GM19035 (cell line): ENCODE results near the gene ADAM10.

Source experiments
- ATAC-seq: cut with Tn5 transposase; IDR thresholded peaks from one replicate; pipeline ENCODE4 v1.9.1; 2021; ENCODE audit not compliant: unreplicated experiment

ADAM10 gene

DNA sequence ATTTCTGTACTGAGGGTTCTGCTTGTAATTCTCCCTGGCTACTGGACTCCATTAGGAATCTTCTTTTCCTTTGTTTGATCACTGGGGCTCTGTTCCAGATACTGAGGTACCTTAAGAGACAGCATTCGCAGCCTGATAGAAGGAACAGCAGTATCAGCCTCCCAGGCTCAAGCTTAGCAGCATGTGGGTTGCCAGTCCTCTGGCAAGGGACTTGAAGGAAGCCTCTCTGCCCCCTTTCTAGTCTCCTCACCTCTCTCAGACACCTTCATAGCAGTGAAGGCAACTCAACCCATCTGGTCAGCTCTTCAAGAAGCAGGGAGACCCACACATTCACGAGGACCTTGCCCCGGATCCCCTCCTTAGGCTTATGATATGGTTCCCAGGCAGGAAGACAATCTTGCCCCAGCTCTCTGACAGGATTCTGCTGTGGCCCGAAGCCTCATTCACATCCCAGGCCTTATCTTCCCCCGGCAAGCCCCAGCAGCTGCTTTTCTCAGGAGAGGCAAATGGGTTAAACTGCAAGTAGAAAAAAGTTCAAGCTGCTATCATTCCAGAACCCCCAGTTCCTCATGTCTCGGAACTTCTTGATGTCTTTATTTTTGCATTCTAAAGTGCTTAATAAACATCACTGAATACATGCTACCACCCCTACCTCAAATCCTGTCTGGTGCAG is 164.6 kb downstream of the ADAM10 start:
- no peak for ATAC-seq

DNA sequence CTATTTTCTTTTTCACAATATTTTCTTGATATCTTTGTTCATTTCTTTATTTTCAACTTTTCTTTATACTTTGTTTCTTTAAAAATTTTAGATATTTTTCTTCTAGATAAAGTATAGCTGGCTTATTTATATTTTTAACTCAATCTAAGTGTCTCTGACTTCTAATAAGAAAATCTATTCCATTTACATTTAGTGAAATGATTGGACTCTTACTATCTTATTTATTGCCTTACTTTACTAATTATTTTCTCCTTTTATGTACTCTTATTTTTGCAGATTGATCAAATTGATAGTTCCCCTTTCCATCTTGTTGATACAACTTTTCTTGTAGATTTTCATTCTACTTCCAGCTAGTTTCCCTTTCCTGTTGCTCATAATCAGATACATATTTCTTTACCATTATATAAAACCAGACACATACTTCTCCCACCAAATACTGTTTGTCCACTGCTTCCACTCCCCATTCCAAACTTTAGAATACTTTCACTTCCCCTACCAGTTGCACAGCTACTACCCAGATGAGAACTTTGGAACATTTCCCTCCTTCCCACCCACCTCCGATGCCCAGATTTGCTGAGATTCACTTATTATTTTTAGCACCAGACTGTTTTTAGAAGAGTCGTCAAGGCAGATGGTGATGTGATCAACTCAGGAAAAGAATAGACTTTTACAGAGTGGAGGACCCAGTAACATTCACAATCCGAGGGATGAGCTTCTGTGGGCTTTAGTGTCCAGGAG is 166.2 kb downstream of the ADAM10 start:
- no peak for ATAC-seq

DNA sequence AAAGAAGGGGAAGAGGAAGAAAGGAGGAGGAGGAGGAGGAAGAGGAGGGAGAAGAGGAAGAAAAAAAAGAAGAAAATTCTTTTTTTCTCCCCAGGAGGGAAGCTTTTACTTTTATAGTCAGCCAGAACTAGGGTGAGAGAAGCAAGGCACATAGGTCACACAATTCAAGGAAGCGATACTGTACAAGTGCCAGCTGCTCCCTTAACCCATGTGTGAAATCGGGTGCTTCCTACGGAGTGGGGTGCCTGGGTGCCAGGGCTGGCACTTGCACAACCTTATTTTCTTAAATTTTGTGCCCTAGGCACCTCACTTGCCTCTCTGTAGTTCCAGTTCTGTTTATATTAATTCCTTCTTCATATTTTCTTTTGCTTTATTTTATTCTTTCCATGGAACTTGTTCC is 167.3 kb downstream of the ADAM10 start:
- no peak for ATAC-seq

DNA sequence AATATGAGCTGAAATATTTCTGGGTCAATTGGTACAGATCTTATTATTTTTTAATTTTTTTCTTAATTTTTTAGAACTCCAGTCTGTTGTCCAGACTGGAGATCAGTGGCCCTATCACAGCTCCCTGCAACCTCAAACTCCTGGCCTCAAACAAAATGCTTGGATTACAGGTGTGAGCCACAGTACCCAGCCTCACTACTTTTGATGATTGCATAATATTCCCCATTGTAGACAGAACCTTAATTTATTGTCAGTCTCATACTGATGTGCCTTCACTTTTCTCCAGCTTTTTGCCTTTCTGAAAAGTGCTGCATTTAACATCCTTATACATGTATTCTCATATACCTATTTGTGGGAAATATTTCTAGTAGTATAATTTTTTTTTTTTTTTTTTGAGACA is 172.8 kb downstream of the ADAM10 start:
- no peak for ATAC-seq

DNA sequence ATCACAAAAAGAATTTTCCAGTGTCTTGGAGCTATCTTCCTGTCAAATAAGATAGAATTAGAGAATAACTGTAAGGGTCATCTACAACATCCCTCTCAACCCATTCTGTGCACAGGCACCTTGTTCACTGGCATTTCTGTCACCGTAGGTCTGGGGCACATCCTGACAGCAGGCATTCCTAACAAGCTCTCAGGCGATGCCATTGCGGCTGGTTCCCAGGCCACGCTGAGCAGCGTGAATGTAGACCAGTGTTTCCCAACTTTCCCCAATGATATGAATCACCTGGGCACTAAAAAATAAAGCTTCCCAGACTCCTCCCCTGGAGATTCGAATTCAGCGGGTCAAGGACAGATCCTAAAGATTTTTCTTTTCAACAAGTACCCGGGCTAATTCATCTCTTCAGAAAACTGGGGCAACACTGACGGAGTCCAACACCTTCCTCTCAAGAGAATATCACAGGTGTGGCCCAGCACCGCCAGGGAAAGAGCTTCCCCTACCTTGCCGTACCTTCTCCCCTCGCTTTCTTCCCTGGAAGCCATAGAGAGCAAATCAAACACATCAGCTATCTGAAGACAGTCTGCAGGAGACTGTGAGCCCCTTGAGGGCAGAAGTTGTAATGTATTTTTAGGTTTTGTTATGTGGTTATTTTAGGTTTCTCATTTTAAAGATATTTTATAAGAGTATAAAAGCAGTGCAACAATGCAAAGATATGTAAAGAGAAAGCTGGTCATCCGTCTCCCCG is 174.3 kb downstream of the ADAM10 start:
- no peak for ATAC-seq

DNA sequence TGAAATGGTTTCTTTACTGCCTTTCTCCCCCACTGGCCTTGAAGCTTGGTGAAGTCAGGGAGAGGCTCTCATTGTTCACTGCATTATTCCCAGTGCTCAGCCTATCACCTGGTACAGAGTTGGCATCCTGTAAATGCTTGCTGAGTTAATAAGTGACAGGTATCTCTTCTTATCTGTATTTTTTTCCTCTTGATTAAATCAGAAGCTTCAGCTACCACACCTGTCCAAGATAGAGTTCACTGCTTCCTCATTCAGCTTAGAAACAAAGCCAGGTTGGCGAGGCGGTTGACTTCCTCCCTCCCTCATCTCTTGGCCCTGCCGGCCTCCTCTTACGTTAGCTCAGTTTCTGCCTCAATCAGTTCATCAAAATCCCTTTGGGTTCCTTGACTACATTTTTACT is 174.9 kb downstream of the ADAM10 start:
- ATAC-seq = no peak

DNA sequence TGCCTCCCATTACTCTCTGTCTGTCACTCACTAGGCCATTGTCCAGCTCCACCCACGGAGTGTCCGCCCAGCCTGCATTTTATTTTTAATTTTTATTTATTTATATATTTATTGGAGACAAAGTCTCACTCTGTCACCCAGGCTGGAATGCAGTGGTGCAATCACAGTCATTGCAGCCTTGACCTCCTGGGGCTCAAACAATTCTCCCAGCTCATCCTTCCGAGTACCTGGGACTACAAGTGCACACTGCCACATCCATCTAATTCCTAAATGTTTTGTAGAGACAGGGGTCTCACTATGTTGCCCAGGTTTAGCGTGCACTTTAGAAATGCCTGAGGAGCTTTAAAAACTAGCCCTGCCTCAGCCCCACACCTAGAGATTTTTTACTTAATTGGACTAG is 176.2 kb downstream of the ADAM10 start:
- no peak for ATAC-seq

DNA sequence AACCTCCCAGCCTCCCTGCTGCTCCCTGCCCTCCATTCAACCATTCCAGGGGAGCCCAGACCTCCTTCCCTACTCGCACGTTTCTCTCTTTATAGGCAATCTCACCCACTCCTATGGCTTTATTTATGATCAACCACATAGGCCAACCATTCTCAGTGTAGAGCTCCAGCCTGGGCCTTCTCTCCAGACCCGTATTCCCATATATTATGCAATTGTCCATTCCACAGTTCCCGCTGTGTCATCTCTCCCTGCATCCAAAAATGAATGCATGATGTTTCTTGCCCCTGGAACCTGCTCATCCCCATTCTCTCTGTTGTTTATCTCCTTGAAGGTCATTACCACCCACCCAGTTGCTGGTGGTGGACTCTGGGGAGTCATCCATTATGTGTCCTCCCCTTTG is 177.0 kb downstream of the ADAM10 start:
- ATAC-seq = no peak

DNA sequence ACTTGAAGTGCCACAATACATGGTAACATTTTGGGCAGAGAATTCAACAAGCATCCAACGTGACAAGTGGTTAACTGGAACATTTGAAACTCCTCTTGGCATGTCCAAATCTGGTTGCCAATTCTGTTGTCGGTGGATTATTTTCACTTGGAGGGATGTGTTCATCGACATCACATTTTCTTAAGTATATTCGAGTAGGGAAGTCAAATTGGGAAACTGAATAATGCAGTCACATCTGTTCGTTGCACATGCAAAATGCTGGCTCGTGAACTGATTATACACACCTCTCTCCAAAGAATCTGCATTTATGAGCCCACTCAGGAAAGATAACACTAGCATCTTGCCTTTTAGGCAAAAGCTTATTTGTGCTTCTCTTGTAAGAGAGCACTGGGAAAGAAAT is 178.0 kb downstream of the ADAM10 start:
- no peak for ATAC-seq

DNA sequence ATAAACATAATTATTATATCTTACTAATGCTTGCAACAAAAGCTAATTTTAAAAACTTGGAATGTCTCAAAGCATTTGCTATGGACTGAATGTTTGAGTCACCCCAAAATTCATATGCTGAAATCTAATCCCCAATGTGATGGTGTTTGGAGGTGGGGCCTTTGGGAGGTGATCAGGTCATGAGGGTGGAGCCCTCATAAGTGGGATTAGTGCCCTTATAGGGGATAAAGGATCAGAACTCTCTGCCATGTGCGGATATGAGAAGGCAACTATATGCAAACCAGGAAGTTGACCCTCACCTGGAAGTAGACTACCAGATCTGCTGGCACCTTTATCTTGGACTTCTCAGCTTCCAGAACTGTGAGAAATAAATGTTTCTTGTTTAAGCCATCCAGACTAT is 180.1 kb downstream of the ADAM10 start:
- no peak for ATAC-seq

DNA sequence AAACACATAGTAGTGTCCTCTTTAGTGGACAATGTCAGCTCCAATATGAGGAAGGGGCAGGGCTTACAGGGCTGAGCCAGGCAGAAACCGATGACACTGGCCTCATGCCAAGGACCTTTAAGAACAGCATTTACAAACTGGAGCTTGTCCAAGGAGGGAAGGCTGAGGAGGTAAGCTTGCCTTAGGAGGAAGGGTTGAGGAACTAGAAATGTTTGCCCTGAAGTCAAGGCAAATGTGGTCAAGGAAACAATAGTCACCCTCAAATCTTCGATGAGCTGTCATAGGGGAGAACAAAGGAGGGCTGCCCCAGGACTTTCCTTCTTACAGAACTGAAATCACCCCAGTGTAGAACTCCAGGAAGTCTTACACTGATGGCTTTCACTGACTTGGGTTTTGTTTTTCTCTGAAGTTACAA is 181.3 kb downstream of the ADAM10 start:
- no peak for ATAC-seq

DNA sequence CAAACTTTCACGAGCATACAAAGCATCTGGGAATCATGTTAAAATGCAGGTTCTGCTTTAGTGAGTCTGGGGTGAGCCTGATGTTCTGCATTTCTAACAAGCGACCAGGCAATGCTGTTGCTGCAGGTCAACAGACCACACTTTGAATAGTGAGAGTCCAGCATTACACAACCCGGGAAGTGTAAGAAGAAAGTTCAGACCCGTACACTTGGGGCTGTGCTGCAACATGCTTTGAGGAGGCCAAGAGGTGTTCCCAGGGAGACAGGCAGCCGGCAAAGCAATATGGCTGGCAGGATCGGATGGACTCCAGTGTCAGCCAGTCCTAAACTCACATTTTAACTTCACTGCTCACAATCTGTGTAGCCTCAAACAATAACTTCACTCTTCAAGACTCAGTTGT is 183.5 kb downstream of the ADAM10 start:
- ATAC-seq = no peak

DNA sequence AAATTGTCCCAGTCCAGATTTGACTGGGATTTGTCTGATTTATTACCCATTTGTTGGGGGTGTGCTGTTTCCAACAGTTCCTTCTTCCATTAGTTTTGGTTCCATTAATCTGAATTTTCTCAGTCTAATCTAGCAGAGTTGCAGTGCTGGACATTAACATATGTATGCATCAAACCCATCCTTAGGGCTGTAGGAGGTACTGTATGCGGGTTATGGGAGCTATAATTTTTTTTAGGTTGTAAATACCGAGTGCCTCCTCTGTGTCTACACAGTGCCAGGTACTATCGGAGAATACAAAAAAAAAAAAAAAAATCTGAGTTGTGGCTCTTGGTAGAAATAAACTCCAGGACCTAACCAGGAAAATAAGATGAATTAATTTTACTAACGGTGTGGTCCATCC is 183.9 kb downstream of the ADAM10 start:
- no peak for ATAC-seq

DNA sequence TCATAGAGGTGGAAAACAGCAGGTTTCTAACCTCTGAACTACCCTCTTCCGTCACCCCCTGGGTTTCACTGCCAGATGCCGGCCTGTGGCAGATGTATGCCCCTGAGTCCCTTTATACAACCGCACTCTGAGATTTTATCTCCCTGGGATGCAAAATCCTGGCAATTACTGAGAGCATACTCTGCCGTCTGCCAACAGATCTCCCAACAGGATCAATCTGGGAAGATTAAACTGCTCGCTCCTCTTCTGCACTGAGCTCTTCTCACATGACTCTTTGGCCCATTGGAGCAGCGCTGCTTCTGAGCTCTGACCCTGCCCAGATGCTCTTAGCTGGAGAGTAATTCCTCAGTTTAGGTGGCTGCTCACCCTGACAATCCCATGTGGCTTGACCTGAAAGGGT is 184.5 kb downstream of the ADAM10 start:
- no peak for ATAC-seq

DNA sequence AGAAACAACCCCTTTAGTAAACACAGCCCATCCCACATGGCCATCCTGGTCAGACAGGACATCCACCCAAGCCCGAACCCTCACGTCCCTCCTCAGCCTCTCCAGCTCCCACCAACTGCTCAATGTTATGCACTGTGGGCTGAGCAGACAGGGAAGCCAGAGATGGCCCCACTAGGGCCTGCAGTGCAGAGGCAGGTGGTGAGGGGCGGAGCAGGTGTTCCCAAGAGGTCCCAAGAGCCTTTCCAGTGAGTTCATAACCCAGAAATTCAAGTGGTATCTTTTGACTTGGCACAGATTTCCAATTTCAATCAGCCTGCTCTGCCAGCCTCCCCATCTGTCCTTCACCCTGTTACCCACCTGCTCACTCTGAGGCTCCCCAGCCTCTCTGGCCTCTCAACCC is 187.4 kb downstream of the ADAM10 start:
- no peak for ATAC-seq

DNA sequence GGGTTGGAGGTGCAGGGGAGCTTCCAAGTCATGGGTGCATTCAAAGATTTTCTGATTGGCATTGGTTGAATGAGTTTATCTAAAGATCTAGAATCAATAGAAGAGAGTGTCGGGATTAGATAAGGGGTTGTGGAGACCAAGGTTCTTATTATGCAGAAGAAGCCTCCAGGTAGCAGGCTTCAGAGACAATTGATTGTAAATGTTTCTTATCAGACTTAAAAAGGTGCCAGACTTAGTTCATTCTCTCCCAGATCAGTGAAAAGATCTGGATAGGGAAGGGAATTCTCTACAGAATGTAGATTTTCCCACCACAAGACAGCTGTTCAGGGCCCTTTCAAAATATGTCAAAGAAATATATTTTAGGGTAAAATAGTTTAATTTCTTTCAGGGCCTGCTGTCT is 188.2 kb downstream of the ADAM10 start:
- ATAC-seq = no peak

DNA sequence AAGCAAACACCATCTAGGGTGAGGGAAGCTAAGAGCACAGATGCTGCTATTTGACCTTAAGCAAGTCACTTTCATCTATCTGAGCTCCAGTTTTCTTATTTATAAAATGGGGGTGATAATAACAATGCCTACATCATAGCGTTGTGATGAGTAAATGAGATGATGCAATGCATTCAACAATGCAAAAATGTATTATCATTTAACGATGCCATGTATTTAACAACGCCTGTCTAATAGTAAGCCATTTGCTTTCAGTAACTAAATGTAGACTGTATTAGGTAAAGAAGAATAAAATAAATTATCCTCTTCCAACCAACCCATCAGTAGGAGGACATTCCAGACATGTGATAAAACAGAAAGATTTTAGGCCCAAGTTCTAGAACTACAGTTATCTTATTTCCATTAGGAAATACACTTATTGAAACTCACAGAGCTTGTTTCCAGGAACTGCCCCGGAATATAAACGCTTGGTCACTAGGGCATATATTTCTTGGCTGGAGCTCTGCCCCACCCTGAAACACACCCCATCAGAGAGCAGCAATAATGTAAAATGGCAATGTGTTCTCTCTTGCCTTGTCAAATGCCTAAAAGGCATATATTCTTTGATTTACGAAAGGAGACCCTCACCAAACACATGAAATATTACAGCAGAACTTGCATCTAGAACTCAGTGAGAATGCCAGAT is 189.5 kb downstream of the ADAM10 start:
- ATAC-seq = no peak

DNA sequence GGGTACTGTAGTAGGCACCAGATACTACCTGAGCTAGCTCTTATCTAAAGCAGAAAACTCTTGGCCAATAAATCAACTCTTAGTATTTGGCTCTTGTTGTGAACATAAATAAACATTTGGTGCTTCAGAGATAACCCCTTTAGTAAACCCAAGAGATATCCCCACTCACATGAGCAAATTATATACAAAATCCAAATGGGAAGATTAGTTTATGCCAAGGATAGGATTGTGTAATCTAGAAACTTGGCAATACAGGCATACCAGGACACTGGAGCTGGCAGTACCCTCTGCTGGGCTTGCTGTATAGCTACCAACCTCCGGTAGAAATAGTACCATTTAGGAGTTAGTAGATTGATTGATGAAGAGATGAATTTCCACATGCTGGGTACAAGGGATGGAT is 190.7 kb downstream of the ADAM10 start:
- ATAC-seq = no peak

DNA sequence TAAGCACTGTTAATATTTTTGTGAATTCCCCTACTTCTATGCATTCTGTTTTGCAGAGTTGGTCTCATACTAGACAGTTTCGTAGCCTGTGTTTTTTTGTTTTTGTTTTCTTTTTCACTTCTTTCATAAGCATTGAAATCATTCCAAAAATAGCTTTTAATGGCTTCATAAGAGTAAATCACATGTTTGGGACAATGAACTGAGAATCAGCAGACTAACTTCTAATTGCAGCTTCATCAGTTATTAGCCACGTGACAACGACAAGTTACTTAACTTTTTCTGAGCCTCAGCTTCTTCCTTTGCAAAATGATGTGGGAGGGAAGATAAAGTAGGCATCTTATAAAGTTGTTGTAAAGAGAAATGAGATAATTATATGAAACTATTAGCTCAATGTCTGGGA is 193.0 kb downstream of the ADAM10 start:
- no peak for ATAC-seq

DNA sequence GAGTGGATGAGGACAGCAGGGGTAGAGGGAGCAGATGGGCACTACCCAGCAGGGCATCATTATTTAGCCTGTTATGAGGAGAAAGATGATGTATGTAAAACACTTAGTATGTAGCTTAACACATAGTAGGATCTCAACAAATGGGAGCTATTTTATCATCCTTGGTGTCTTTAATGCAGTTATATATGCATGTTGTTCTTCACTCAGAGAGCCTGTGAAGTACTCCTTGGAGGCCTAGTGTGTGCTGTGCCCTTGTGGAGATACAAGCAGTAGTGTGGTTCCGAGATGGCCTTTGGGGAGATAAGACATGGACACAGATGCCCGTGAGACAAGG is 193.5 kb downstream of the ADAM10 start:
- ATAC-seq = no peak

DNA sequence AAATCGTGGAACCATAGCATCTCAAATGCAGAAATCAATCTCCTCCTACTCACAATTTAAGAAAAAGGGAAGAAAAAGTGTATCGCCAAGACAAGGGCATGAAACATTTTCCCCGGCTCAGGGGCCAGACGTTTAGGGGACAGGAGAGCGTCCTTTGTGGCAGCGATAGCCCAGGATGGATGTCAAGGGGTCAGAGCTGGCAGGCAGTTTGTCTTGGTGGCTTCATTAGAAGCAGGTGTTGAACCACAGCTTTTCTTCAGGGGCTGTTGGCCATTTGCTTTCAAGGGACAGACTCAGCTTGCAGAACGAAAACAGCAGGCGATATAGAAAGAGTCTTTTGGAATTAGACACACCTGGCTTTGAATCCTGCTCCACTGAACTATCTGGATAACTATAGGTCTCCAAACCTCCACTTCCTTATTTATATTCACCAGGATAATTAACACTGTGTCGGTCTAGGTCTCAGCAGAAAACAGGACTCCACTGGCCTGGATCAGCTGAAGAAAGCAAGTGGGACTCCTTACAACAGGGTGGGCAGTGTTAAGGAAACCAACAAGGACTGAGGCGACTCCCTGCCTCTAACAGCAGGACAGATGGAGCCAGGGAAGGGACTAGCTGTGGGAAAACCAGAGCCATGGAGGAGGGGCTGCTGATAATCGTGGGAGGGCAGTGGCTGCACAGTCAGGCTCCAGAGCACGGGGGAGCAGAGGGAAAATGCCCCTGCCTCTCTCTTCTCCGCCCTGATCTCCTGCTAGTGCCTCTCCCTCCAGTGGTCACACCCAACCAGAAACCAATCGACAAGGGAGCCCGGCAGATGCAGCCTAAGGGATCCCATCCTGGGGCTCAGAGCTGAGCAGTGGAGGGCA is 194.1 kb downstream of the ADAM10 start:
- no peak for ATAC-seq
